GM23248 (cell line): ENCODE data around the gene DRD2.

Experiments used
- EZH2 ChIP-seq: fragments of 200-600 bp; sonication (generic); IDR thresholded peaks from 2 replicates; pipeline ENCODE4 v1.6.1; 2018; ENCODE audit warnings: antibody characterized with exemption, mild to moderate bottlenecking; ENCODE audit not compliant: insufficient read depth, poor library complexity, severe bottlenecking
- EZH2phosphoT487 ChIP-seq: fragments of 200-600 bp; sonication (generic); IDR thresholded peaks from 2 replicates; pipeline ENCODE4 v1.6.1; 2018; ENCODE audit warnings: antibody characterized with exemption, moderate library complexity, mild to moderate bottlenecking, low read depth; ENCODE audit not compliant: insufficient read depth

DNA sequence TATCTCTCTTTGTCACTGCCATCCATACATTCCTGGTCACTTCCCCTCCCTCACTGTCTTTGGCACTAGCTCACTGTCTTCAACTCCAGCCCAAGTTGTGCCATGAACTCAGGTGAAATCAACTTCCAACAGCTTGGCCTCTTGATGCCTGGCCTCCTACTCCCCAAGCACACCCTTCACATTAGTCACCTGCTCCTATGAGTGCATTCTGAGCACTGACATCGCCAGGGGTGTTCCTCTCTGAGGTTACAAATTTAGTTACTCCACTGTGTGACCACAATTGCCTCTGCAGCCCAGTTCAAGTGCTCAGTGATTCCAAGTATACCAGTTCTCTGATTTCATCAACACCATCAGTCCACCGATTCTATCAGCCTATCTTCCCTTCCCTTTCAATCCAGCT is 10.8 kb downstream of the DRD2 start:
- TF ChIP-seq EZH2 (no peak), EZH2phosphoT487 (no peak)
